Natural killer cell (primary cell): Measurements from ENCODE around the gene PTEN. TPM values are rescaled to one million over a fixed set of nuclear protein-coding genes. Genes with fewer than 3 reads are reported as not detected.
"Not testable (repeated sequence)": the region's sequence is repeated elsewhere in the genome, so short reads cannot be mapped to it uniquely, and the experiment has no call there.

Source experiments
- ATAC-seq, 3 donors: fragments of 150-1000 bp in 2 of 3; fragments of 200-7000 bp in 1 of 3; cut with Tn5 transposase; 1 replicate in 1 of 3; 2 replicates in 2 of 3; pipeline ENCODE4 v1.10.0; 2021; ENCODE audit warnings: mild to moderate bottlenecking in 2 of 3, moderate library complexity in 2 of 3
- DNase-seq, 2 donors: peaks; one replicate each; pipeline versions ENCODE4 v3.0.0 to v3.0.0-alpha.2; 2013 to 2021; ENCODE audit warnings: mixed read lengths in 1 of 2
- H3K27ac ChIP-seq: one replicate; pipeline ENCODE4 v1.5.1; 2013; ENCODE audit warnings: mild to moderate bottlenecking, low read length
- H3K27me3 ChIP-seq: one replicate; pipeline ENCODE4 v1.6.1; 2013; ENCODE audit warnings: low read length; ENCODE audit not compliant: control insufficient read depth, insufficient read depth
- H3K36me3 ChIP-seq: one replicate; pipeline ENCODE4 v1.6.1; 2013; ENCODE audit warnings: low read length; ENCODE audit not compliant: control insufficient read depth, insufficient read depth
- H3K4me1 ChIP-seq: one replicate; pipeline ENCODE4 v1.6.1; 2013; ENCODE audit warnings: low read length; ENCODE audit not compliant: control insufficient read depth, insufficient read depth
- H3K4me3 ChIP-seq: one replicate; pipeline ENCODE4 v1.5.1; 2013; ENCODE audit warnings: low read length
- H3K9me3 ChIP-seq: one replicate; pipeline ENCODE4 v1.6.1; 2013; ENCODE audit warnings: low read length; ENCODE audit not compliant: control insufficient read depth, insufficient read depth
- H3K27ac Mint-ChIP-seq, 2 donors: one replicate each; pipeline ENCODE4 v1.8.0; 2022; ENCODE audit warnings: mild to moderate bottlenecking in 2 of 2, mixed read lengths in 2 of 2, moderate library complexity in 1 of 2
- H3K27me3 Mint-ChIP-seq, 2 donors: one replicate each; pipeline ENCODE4 v1.8.0; 2022; ENCODE audit warnings: low read depth in 2 of 2, mixed read lengths in 2 of 2
- H3K36me3 Mint-ChIP-seq: one replicate; pipeline ENCODE4 v1.8.0; 2022; ENCODE audit warnings: mixed read lengths
- H3K4me1 Mint-ChIP-seq, 2 donors: one replicate each; pipeline ENCODE4 v1.8.0; 2022; ENCODE audit warnings: mixed read lengths in 2 of 2
- H3K4me3 Mint-ChIP-seq: one replicate; pipeline ENCODE4 v1.8.0; 2022; ENCODE audit warnings: mild to moderate bottlenecking, moderate library complexity, mixed read lengths
- H3K9me3 Mint-ChIP-seq, 2 donors: one replicate each; pipeline ENCODE4 v1.8.0; 2022; ENCODE audit warnings: mixed read lengths in 2 of 2
- CTCF ChIP-seq: fragments of 200-600 bp; IDR thresholded peaks from one replicate; pipeline ENCODE4 v1.8.0; 2022; ENCODE audit warnings: antibody characterized with exemption
- WGBS: methylation state at CpG from one replicate; pipeline ENCODE4 v1.1.7; 2013; ENCODE audit warnings: missing lambda C conversion rate; ENCODE audit not compliant: insufficient coverage; 5-methylcytosine and 5-hydroxymethylcytosine counted together
- intact Hi-C: fragments of 100-400 bp; cut with micrococcal nuclease; formaldehyde crosslinking; loops from one replicate; pipeline ENCODE4 v1.14.2; 2022
- total RNA-seq, 4 donors: library from RNA; stranded (reverse); fragments of 120-200 nt in 1 of 4; gene quantifications; one replicate each; pipeline versions ENCODE4 v1.2.3 to v1.2.4, GENCODE V29; 2013 to 2022

PTEN gene
- total RNA-seq, 3 donors from 2014 or later (not counting 1 experiment from before 2014, with no cell fraction given): 107 to 142 (median 121) TPM

DNA sequence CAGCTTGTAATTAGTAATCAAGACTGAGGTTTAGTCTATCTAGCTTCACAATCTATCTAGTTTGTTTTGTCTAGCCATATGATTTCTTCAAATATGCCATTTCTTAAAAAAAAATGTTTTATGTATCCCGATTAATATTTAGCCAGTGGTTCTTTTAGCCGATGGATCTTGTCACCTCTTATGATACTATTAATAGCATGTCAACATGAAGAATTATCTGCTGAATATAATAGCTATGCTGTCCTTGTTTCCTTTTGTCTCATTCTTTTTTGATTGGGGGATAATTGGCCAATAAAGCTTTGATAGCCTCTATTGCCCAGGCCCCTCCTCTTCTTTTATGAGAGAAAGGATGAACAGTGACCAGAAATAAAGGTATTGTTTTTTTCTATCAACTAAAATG lies 32.8 kb downstream of the PTEN start:
- Mint-ChIP-seq H3K4me3 (no peak overlapping the region), H3K27me3 (no peaks in the 10 kb centered on the region), H3K9me3 (no peaks in the 10 kb centered on the region), H3K4me1 (peaks cover 67 to 70% of the 10 kb centered on the region in 2 donors), H3K36me3 (no peaks in the 10 kb centered on the region), H3K27ac (peak overlapping the region; percentile 36 to 47)
- Histone ChIP-seq H3K4me1 (no peaks in the 10 kb centered on the region), H3K4me3 (no peak overlapping the region), H3K9me3 (no peaks in the 10 kb centered on the region), H3K27ac (no peak overlapping the region), H3K27me3 (no peaks in the 10 kb centered on the region), H3K36me3 (peaks cover 7% of the 10 kb centered on the region)
- ATAC-seq (no peak), DNase-seq (no peak)
- WGBS: 100% methylated on average over 1 of the region's 2 CpGs
- no peak for TF ChIP-seq CTCF
- intact Hi-C loops: no loop called here

DNA sequence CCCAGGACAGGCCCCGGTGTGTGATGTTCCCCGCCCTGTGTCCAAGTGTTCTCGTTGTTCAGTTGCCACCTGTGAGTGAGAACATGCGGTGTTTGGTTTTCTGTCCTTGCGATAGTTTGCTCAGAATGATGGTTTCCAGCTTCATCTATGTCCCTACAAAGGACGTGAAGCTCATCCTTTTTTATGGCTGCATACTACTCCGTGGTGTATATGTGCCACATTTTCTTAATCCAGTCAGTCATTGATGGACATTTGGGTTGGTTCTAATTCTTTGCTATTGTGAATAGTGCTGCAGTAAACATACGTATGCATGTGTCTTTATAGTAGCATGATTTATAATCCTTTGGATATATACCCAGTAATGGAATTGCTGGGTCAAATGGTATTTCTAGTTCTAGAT lies 34.5 kb downstream of the PTEN start:
- ATAC-seq, H3K27me3 ChIP-seq, H3K9me3 Mint-ChIP-seq, H3K36me3 ChIP-seq, H3K4me1 ChIP-seq, DNase-seq, H3K27me3 Mint-ChIP-seq, H3K36me3 Mint-ChIP-seq, H3K4me3 Mint-ChIP-seq, H3K27ac ChIP-seq, H3K4me3 ChIP-seq, H3K27ac Mint-ChIP-seq, intact Hi-C loops, H3K9me3 ChIP-seq: not testable (repeated sequence)
- 100% methylated on average over 8 of the region's 8 CpGs for WGBS
- H3K4me1 Mint-ChIP-seq: peaks cover 72 to 75% of the 10 kb centered on the region in 2 donors

DNA sequence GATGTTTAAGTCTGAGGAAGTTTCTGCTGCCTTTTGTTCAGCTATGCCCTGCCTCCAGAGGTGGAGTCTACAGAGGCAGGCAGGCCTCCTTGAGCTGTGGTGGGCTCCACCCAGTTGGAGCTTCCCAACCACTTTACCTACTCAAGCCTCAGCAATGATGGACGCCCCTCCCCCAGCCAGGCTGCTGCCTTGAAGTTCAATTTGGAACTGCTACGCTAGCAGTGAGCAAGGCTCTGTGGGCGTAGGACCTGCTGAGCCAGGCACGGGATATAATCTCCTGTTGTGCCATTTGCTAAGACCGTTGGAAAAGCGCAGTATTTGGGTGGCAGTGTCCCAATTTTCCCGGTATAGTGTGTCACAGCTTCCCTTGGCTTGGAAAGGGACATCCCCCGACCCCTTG lies 40.0 kb downstream of the PTEN start:
- peaks cover 76 to 81% of the 10 kb centered on the region in 2 donors for H3K4me1 Mint-ChIP-seq
- H3K9me3 Mint-ChIP-seq, ATAC-seq, H3K4me3 Mint-ChIP-seq, H3K36me3 Mint-ChIP-seq, H3K27ac ChIP-seq, intact Hi-C loops, H3K27me3 ChIP-seq, H3K4me3 ChIP-seq, H3K27ac Mint-ChIP-seq, H3K4me1 ChIP-seq, H3K36me3 ChIP-seq, H3K27me3 Mint-ChIP-seq, DNase-seq: not testable (repeated sequence)
- peaks cover 11% of the 10 kb centered on the region for H3K9me3 ChIP-seq
- 98% methylated on average over 8 of the region's 8 CpGs for WGBS

DNA sequence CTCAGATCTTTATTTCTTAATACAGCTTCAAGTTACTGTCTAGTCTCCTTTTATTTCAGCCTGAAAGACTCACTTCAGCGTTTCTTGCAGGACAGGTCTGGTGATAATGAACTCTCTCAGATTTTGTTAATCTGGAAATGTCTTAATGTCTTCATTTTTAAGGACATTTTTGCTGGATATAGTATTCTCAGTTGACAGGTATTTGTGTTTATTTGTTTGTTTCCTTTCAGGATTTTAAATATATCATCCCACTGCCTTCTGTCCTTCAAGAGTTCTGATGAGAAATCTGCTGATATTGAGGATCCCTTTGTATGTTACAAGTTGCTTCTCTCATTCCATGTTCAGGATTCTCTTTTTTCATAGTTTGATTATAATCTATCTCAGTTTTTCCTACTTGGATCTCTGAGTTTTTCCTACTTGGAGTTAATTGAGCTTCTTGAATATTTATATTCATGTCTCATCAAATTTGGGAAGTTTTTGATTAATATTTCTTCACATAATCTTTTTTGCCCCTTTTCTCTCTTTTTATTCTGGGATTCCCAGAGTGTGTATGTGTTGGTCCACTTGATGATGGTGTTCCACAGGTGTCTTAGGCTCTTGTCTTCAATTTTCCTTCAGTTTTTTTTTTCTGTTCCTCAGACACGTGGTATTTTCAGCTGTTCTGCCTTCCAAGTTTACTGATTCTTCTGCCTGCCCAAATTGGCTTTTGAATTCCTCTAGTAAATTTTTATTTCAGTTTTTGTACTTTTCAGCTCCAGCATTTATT lies 49.9 kb downstream of the PTEN start:
- peaks cover 23% of the 10 kb centered on the region for H3K36me3 Mint-ChIP-seq
- TF ChIP-seq CTCF: no peak
- ATAC-seq (no peak), DNase-seq (peak in 1 of 2 donors; percentile 33)
- Histone ChIP-seq H3K27ac (no peak overlapping the region), H3K9me3 (peaks cover 14% of the 10 kb centered on the region), H3K27me3 (no peaks in the 10 kb centered on the region), H3K4me3 (no peak overlapping the region), H3K36me3 (peaks cover 17% of the 10 kb centered on the region), H3K4me1 (peaks cover 12% of the 10 kb centered on the region)
- H3K4me1 Mint-ChIP-seq: peaks cover 64 to 66% of the 10 kb centered on the region in 2 donors
- H3K4me3 Mint-ChIP-seq: no peak overlapping the region
- peaks cover 7 to 15% of the 10 kb centered on the region in 2 donors for H3K9me3 Mint-ChIP-seq
- H3K27me3 Mint-ChIP-seq: no peaks in the 10 kb centered on the region
- intact Hi-C loops: no loop called here
- 96% methylated on average over 2 of the region's 2 CpGs for WGBS
- H3K27ac Mint-ChIP-seq: peak overlapping the region; percentile 37 to 56
